ENCODE results near the gene INPP5A.
"Not testable (repeated sequence)": the region's sequence is repeated elsewhere in the genome, so short reads cannot be mapped to it uniquely, and the experiment has no call there.

The INPP5A gene

GRCh38 chr10:132565516-132566209 lies 28.1 kb downstream of the INPP5A start:
- no peak for DNase-seq

- no peak for DNase-seq
These were observed 29.3 kb downstream of the INPP5A start for GRCh38 chr10:132566892-132567291.

GRCh38 chr10:132570265-132570664 lies 32.7 kb downstream of the INPP5A start:
- DNase-seq = no peak

GRCh38 chr10:132570771-132571649 lies 33.4 kb downstream of the INPP5A start:
- DNase-seq = no peak

- DNase-seq = peak; percentile 67
These were observed 34.3 kb downstream of the INPP5A start for GRCh38 chr10:132571650-132572544.

GRCh38 chr10:132572545-132572937 lies 35.0 kb downstream of the INPP5A start:
- DNase-seq = no peak

GRCh38 chr10:132572946-132573345 lies 35.4 kb downstream of the INPP5A start:
- not testable (repeated sequence) for DNase-seq

- no peak for DNase-seq
These were observed 36.7 kb downstream of the INPP5A start for GRCh38 chr10:132574288-132574687.

GRCh38 chr10:132574783-132575319 lies 37.3 kb downstream of the INPP5A start:
- no peak for DNase-seq

GRCh38 chr10:132575320-132576201 lies 38.0 kb downstream of the INPP5A start:
- peak; percentile 48 for DNase-seq

- no peak for DNase-seq
These were observed 39.2 kb downstream of the INPP5A start for GRCh38 chr10:132576671-132577349.

- no peak for DNase-seq
These were observed 39.9 kb downstream of the INPP5A start for GRCh38 chr10:132577350-132578003.

- DNase-seq = no peak
These were observed 40.8 kb downstream of the INPP5A start for GRCh38 chr10:132578287-132578951.

GRCh38 chr10:132579027-132579859 lies 41.7 kb downstream of the INPP5A start:
- DNase-seq = no peak

- DNase-seq = no peak
These were observed 42.6 kb downstream of the INPP5A start for GRCh38 chr10:132580143-132580542.

GRCh38 chr10:132580617-132581016 lies 43.0 kb downstream of the INPP5A start:
- no peak for DNase-seq

GRCh38 chr10:132582137-132582536 lies 44.5 kb downstream of the INPP5A start:
- no peak for DNase-seq

- DNase-seq = no peak
These were observed 45.2 kb downstream of the INPP5A start for GRCh38 chr10:132582771-132583170.

- DNase-seq = no peak
These were observed 45.9 kb downstream of the INPP5A start for GRCh38 chr10:132583456-132583855.
